Loucy (cell line): ENCODE measurements around the gene UBR4.

ENCODE experiments used
- H2AFZ ChIP-seq: fragments of 200-600 bp; sonication (generic); 2 replicates; pipeline ENCODE4 v1.6.0; 2016; ENCODE audit warnings: antibody characterized with exemption, mild to moderate bottlenecking, low read length, moderate library complexity
- H3F3A ChIP-seq: fragments of 200-600 bp; 2 replicates; pipeline ENCODE4 v1.6.0; 2016; ENCODE audit warnings: antibody characterized with exemption, low read depth, mild to moderate bottlenecking
- H3K27me3 ChIP-seq: fragments of 200-600 bp; sonication (generic); 2 replicates; pipeline ENCODE4 v1.6.1; 2014; ENCODE audit warnings: low read length, mild to moderate bottlenecking; ENCODE audit not compliant: insufficient read depth, poor library complexity, severe bottlenecking
- H3K36me3 ChIP-seq: fragments of 200-600 bp; sonication (generic); 2 replicates; pipeline ENCODE4 v1.6.1; 2016; ENCODE audit warnings: low read length; ENCODE audit not compliant: insufficient read depth
- H3K4me1 ChIP-seq: fragments of 200-600 bp; sonication (generic); 2 replicates; pipeline ENCODE4 v1.5.1; 2014; ENCODE audit warnings: low read length, mild to moderate bottlenecking; ENCODE audit not compliant: insufficient read depth, poor library complexity, severe bottlenecking
- H3K4me2 ChIP-seq: fragments of 200-600 bp; sonication (generic); 2 replicates; pipeline ENCODE4 v1.6.0; 2014; ENCODE audit warnings: antibody characterized with exemption, low read length, low read depth, mild to moderate bottlenecking; ENCODE audit not compliant: poor library complexity, severe bottlenecking
- H3K4me3 ChIP-seq: fragments of 200-600 bp; sonication (generic); 2 replicates; pipeline ENCODE4 v1.5.1; 2014; ENCODE audit warnings: low read length, mild to moderate bottlenecking, mixed read lengths; ENCODE audit not compliant: poor library complexity, severe bottlenecking
- H3K79me2 ChIP-seq: fragments of 200-600 bp; sonication (generic); 2 replicates; pipeline ENCODE4 v1.6.1; 2014; ENCODE audit warnings: low read length; ENCODE audit not compliant: insufficient read depth
- H3K9ac ChIP-seq: fragments of 200-600 bp; sonication (generic); 2 replicates; pipeline ENCODE4 v1.6.0; 2014; ENCODE audit warnings: mild to moderate bottlenecking, low read depth, low read length, moderate library complexity; ENCODE audit not compliant: poor library complexity, severe bottlenecking
- H3K9me2 ChIP-seq: fragments of 200-600 bp; sonication (generic); replicated peaks from 2 replicates; pipeline ENCODE4 v1.6.1; 2016; ENCODE audit warnings: low read depth, low read length, mixed read lengths
- H3K9me3 ChIP-seq: fragments of 200-600 bp; sonication (generic); 2 replicates; pipeline ENCODE4 v1.6.1; 2014; ENCODE audit warnings: mild to moderate bottlenecking, antibody characterized with exemption, low read length, low read depth; ENCODE audit not compliant: insufficient read depth
- H4K20me1 ChIP-seq: fragments of 200-600 bp; sonication (generic); 2 replicates; pipeline ENCODE4 v1.6.0; 2014; ENCODE audit warnings: antibody characterized with exemption, low read length, mild to moderate bottlenecking; ENCODE audit not compliant: insufficient read depth, poor library complexity, severe bottlenecking
- EZH2phosphoT487 ChIP-seq: fragments of 200-600 bp; IDR thresholded peaks from 2 replicates; pipeline ENCODE4 v1.6.1; 2018; ENCODE audit warnings: antibody characterized with exemption, mild to moderate bottlenecking, moderate library complexity, borderline replicate concordance
- TF ChIP-seq, protein P1 (sequence below): fragments of 200-600 bp; sonication (generic); conservative IDR thresholded peaks from 2 replicates; pipeline ENCODE4 v1.5.1; 2014; ENCODE audit warnings: mild to moderate bottlenecking, antibody characterized with exemption, low read length

Gene UBR4

DNA sequence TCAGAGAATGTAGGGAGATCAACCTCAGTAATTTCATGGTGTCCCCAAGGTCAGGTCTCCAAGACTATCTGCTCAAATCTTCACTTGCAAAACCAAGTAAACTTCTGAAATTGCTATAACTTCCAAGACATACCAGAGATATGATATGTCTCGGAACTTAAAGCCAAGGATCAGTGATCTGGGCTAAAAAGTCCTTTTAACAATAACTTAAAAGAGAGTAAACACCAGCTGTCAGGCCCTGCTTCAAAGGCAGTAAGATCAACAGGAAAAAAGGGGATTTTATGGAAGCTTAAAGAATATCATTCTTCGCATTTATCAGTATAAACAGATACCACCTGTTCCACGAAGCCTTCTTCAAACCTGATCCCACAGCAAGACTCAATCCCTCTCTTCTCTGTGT is 13.7 kb downstream of the UBR4 start:
- H3K4me3 ChIP-seq: no peak overlapping the region
- no peaks in the 10 kb centered on the region for H3K9me2 ChIP-seq
- no peak overlapping the region for H3K9ac ChIP-seq
- H2AFZ ChIP-seq: no peak overlapping the region
- no peaks in the 10 kb centered on the region for H3K9me3 ChIP-seq
- H3F3A ChIP-seq: no peaks in the 10 kb centered on the region; the same call in 1 of the 2 replicates
- H4K20me1 ChIP-seq: peaks cover 18% of the 10 kb centered on the region
- no peak overlapping the region for H3K4me2 ChIP-seq
- no peak for TF ChIP-seq EZH2phosphoT487
- TF ChIP-seq, protein P1, sequence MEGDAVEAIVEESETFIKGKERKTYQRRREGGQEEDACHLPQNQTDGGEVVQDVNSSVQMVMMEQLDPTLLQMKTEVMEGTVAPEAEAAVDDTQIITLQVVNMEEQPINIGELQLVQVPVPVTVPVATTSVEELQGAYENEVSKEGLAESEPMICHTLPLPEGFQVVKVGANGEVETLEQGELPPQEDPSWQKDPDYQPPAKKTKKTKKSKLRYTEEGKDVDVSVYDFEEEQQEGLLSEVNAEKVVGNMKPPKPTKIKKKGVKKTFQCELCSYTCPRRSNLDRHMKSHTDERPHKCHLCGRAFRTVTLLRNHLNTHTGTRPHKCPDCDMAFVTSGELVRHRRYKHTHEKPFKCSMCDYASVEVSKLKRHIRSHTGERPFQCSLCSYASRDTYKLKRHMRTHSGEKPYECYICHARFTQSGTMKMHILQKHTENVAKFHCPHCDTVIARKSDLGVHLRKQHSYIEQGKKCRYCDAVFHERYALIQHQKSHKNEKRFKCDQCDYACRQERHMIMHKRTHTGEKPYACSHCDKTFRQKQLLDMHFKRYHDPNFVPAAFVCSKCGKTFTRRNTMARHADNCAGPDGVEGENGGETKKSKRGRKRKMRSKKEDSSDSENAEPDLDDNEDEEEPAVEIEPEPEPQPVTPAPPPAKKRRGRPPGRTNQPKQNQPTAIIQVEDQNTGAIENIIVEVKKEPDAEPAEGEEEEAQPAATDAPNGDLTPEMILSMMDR: no peak
- peaks cover 18% of the 10 kb centered on the region; the same call in 1 of the 2 replicates for H3K79me2 ChIP-seq
- H3K4me1 ChIP-seq: peaks cover under 1% of the 10 kb centered on the region
- no peaks in the 10 kb centered on the region for H3K27me3 ChIP-seq
- peaks cover 90% of the 10 kb centered on the region for H3K36me3 ChIP-seq

DNA sequence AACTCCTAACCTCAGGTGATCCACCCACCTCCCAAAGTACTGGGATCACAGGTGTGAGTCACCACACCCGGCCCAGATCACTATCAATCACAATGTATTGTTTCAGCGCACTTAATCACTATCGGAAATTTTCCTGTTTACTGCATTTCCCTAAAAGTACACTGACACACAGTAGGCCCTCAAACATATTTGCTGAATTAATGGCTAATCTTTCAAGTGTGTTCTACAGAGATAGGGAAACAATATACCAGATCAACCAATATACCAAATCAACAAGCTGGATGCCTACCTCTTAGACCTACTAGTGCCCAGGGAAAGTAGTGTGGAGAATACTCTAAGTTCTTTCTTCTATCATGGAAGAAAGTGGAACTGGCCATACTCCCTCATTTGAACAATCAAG is 17.1 kb downstream of the UBR4 start:
- Histone ChIP-seq H3K4me2 (no peak overlapping the region), H3K36me3 (peaks cover 86% of the 10 kb centered on the region), H3F3A (no peaks in the 10 kb centered on the region), H2AFZ (no peak overlapping the region), H3K79me2 (no peaks in the 10 kb centered on the region), H3K9me3 (no peaks in the 10 kb centered on the region), H3K27me3 (no peaks in the 10 kb centered on the region), H3K9ac (no peak overlapping the region), H3K4me3 (no peak overlapping the region), H3K4me1 (no peaks in the 10 kb centered on the region), H4K20me1 (no peaks in the 10 kb centered on the region), H3K9me2 (no peaks in the 10 kb centered on the region)
- no peak for TF ChIP-seq EZH2phosphoT487
- TF ChIP-seq, protein P1: no peak

DNA sequence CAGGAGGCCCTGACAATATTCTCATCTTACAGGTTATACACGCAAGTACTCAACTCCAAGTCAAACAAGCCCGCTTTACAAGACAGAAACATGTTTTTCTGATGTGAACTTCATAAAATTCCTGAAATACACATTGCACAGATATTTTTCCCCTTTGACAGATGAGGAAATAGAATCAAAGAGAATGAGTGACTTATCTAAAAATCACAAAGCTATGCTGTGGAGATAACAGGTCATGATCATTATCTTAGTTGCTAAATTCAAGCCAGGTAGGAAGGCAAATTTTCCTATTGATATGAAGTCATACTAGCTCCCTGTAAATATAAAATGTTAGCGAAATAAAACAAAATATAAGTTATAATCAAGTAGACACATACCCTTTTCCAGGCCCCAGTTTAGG is 18.3 kb downstream of the UBR4 start:
- Histone ChIP-seq H3K4me1 (no peaks in the 10 kb centered on the region), H3K4me2 (no peak overlapping the region), H3K79me2 (no peaks in the 10 kb centered on the region), H3K9me2 (no peaks in the 10 kb centered on the region), H3K9ac (no peak overlapping the region), H2AFZ (no peak overlapping the region), H4K20me1 (no peaks in the 10 kb centered on the region), H3K36me3 (peaks cover 82% of the 10 kb centered on the region), H3K9me3 (no peaks in the 10 kb centered on the region), H3F3A (no peaks in the 10 kb centered on the region), H3K27me3 (no peaks in the 10 kb centered on the region), H3K4me3 (no peak overlapping the region)
- TF ChIP-seq EZH2phosphoT487: no peak
- TF ChIP-seq, protein P1: no peak
